ENCODE data around the gene FNIP2.

Gene FNIP2

GRCh38 chr4:158861766-158862165 lies 92.9 kb downstream of the FNIP2 start:
- Histone ChIP-seq H3K4me3 (ENCODE audit: low read depth, low read length) (no peak overlapping the region), H3K4me1 (ENCODE audit: control insufficient read depth, insufficient read depth, low read length) (no peaks in the 10 kb centered on the region), H3K9me3 (ENCODE audit: control insufficient read depth, insufficient read depth, low read depth, low read length) (no peaks in the 10 kb centered on the region), H3K36me3 (ENCODE audit: control insufficient read depth in 2 of 2, insufficient read depth in 1 of 2, low read length in 2 of 2) (peaks cover 3 to 45% of the 10 kb centered on the region in 2 experiments; a peak in 1 of 3 replicates), H3K27ac (ENCODE audit: extremely low read depth, low read depth, low read length) (no peak overlapping the region)
- ChIA-PET CTCF (interaction anchor here (0.6 to 0.9 kb wide), 2 partner anchors 11 to 109 kb away, joined by 3 to 5 read pairs; no protein-coding TSS in a partner anchor), POLR2A (no interaction called here)
- no peak for TF ChIP-seq OSR2 (tag by site-specific recombination; IDR thresholded peaks at IDR 0.05)
- TF ChIP-seq, protein P1, sequence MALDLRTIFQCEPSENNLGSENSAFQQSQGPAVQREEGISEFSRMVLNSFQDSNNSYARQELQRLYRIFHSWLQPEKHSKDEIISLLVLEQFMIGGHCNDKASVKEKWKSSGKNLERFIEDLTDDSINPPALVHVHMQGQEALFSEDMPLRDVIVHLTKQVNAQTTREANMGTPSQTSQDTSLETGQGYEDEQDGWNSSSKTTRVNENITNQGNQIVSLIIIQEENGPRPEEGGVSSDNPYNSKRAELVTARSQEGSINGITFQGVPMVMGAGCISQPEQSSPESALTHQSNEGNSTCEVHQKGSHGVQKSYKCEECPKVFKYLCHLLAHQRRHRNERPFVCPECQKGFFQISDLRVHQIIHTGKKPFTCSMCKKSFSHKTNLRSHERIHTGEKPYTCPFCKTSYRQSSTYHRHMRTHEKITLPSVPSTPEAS (tag by site-specific recombination; IDR thresholded peaks at IDR 0.05): no peak
- no peak for TF ChIP-seq ZNF555 (tag by site-specific recombination; conservative IDR thresholded peaks at IDR 0.05)
- TF ChIP-seq, protein P2, sequence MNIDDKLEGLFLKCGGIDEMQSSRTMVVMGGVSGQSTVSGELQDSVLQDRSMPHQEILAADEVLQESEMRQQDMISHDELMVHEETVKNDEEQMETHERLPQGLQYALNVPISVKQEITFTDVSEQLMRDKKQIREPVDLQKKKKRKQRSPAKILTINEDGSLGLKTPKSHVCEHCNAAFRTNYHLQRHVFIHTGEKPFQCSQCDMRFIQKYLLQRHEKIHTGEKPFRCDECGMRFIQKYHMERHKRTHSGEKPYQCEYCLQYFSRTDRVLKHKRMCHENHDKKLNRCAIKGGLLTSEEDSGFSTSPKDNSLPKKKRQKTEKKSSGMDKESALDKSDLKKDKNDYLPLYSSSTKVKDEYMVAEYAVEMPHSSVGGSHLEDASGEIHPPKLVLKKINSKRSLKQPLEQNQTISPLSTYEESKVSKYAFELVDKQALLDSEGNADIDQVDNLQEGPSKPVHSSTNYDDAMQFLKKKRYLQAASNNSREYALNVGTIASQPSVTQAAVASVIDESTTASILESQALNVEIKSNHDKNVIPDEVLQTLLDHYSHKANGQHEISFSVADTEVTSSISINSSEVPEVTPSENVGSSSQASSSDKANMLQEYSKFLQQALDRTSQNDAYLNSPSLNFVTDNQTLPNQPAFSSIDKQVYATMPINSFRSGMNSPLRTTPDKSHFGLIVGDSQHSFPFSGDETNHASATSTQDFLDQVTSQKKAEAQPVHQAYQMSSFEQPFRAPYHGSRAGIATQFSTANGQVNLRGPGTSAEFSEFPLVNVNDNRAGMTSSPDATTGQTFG (tag by site-specific recombination; IDR thresholded peaks at IDR 0.05; ENCODE audit: borderline replicate concordance): no peak
- TF ChIP-seq SETDB1 (IDR thresholded peaks at IDR 0.05; ENCODE audit: insufficient read length, low read length): no peak
- no peak for TF ChIP-seq ZNF280D (tag by site-specific recombination; IDR thresholded peaks at IDR 0.05)
- TF ChIP-seq TCF7L2 (IDR thresholded peaks at IDR 0.05; ENCODE audit: borderline replicate concordance, low read depth, low read length): no peak
- no peak for TF ChIP-seq ZNF140 (tag by site-specific recombination; IDR thresholded peaks at IDR 0.05)

DNA sequence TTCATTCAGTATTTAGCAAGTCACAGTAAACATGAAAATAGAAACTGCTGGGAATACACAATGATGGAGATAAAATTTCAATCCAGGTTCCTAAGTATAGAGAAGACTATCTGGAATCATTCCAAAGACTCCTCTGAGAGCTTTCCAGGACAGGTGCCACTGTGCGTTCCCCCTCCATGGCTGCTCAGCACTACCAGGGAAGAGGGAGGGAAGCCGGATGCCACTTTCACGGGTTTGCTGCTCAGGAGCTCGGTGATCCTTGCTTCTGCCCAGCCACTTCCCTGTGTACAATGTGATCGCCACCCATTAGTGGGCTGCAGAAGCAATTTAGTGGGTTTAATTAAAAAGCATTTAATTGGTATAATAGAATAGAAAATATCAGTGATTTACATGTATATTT lies 94.5 kb downstream of the FNIP2 start:
- ChIA-PET CTCF (interaction anchor here (0.9 kb wide), 1 partner anchor 283 kb away, joined by 3 read pairs; no protein-coding TSS in a partner anchor), POLR2A (no interaction called here)
- no peak overlapping the region for H3K4me3 ChIP-seq (ENCODE audit: low read depth, low read length)
- no peaks in the 10 kb centered on the region for H3K9me3 ChIP-seq (ENCODE audit: control insufficient read depth, insufficient read depth, low read depth, low read length)
- no peak for TF ChIP-seq ZNF354C (tag by site-specific recombination; IDR thresholded peaks at IDR 0.05; ENCODE audit: borderline replicate concordance, low read depth)
- TF ChIP-seq ZNF645 (tag by site-specific recombination; IDR thresholded peaks at IDR 0.05): no peak
- H3K4me1 ChIP-seq (ENCODE audit: control insufficient read depth, insufficient read depth, low read length): no peaks in the 10 kb centered on the region
- H3K36me3 ChIP-seq (ENCODE audit: control insufficient read depth in 2 of 2, insufficient read depth in 1 of 2, low read length in 2 of 2): peaks cover 3 to 53% of the 10 kb centered on the region in 2 experiments; a peak in 1 of 3 replicates
- no peak overlapping the region for H3K27ac ChIP-seq (ENCODE audit: extremely low read depth, low read depth, low read length)

DNA sequence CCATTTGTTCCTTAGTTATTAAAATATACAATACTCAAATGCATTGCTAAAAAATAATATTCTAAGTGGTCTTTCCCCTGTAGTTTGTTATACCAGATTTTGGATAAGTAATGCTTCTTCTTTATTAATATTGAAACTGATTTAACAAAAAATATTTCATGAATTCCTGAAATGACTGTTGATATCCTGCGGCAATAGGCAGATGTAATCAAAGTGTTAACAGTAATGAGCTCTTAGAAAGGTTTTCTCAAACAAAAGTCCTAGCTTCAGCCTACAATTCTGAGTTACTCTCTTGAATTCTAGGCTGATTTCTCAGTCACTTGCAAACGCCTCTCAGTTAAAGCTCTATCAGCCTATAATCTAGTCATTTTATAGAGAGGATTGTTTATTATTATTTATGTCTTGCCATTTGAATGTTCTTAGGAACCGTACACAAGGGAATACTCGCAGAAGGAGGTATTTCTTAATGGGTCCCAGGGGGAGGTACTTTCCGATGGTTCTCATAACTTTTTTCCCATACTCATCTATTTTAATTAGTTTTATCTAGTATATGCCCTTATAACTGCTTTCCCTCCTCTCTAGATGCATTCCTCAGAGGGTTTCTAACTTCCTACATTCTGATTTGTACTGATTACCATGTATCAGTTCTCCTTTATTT lies 96.8 kb downstream of the FNIP2 start:
- H3K27ac ChIP-seq (ENCODE audit: extremely low read depth, low read depth, low read length): no peak overlapping the region
- peaks cover 0 to 61% of the 10 kb centered on the region in 2 experiments; a peak in 1 of 3 replicates for H3K36me3 ChIP-seq (ENCODE audit: control insufficient read depth in 2 of 2, insufficient read depth in 1 of 2, low read length in 2 of 2)
- H3K4me3 ChIP-seq (ENCODE audit: low read depth, low read length): no peak overlapping the region
- H3K9me3 ChIP-seq (ENCODE audit: control insufficient read depth, insufficient read depth, low read depth, low read length): no peaks in the 10 kb centered on the region
- peak; percentile 27; the same call in 1 of the 2 replicates for TF ChIP-seq PRDM6 (tag by site-specific recombination; IDR thresholded peaks at IDR 0.05)
- TF ChIP-seq, protein P3, sequence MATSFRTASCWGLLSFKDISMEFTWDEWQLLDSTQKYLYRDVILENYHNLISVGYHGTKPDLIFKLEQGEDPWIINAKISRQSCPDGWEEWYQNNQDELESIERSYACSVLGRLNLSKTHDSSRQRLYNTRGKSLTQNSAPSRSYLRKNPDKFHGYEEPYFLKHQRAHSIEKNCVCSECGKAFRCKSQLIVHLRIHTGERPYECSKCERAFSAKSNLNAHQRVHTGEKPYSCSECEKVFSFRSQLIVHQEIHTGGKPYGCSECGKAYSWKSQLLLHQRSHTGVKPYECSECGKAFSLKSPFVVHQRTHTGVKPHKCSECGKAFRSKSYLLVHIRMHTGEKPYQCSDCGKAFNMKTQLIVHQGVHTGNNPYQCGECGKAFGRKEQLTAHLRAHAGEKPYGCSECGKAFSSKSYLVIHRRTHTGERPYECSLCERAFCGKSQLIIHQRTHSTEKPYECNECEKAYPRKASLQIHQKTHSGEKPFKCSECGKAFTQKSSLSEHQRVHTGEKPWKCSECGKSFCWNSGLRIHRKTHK (tag by site-specific recombination; IDR thresholded peaks at IDR 0.05): no peak
- TF ChIP-seq ZBTB6 (tag by site-specific recombination; IDR thresholded peaks at IDR 0.05): no peak
- ChIA-PET CTCF (interaction anchor here (0.7 to 1.0 kb wide), 2 partner anchors 9 to 10 kb away, joined by 3 read pairs; no protein-coding TSS in a partner anchor), POLR2A (interaction anchor here (0.6 kb wide), 1 partner anchor 1495 kb away, joined by 5 read pairs; no protein-coding TSS in a partner anchor)
- no peaks in the 10 kb centered on the region for H3K4me1 ChIP-seq (ENCODE audit: control insufficient read depth, insufficient read depth, low read length)
